Measurements from ENCODE around the gene SMYD3.

SMYD3 gene

GRCh38 chr1:246515390-246516005, 8.4 kb upstream of the SMYD3 start:
- DNase-seq (ENCODE audit: insufficient read length, low spot score) (no peak), FAIRE-seq (no peak)
- TF ChIP-seq CTCF (IDR thresholded peaks at IDR 0.05; ENCODE audit: insufficient read depth, missing control alignments): no peak

- FAIRE-seq (no peak), DNase-seq (ENCODE audit: insufficient read length, low spot score) (no peak)
- TF ChIP-seq CTCF (IDR thresholded peaks at IDR 0.05; ENCODE audit: insufficient read depth, missing control alignments): no peak
Observed at GRCh38 chr1:246513619-246514343, 6.7 kb upstream of the SMYD3 start.

GRCh38 chr1:246513041-246513440, 6.0 kb upstream of the SMYD3 start:
- no peak for DNase-seq (ENCODE audit: insufficient read length, low spot score)
- TF ChIP-seq CTCF (IDR thresholded peaks at IDR 0.05; ENCODE audit: insufficient read depth, missing control alignments): no peak
- FAIRE-seq: no peak

GRCh38 chr1:246512635-246513034, 5.6 kb upstream of the SMYD3 start:
- DNase-seq (ENCODE audit: insufficient read length, low spot score) (no peak), FAIRE-seq (no peak)
- TF ChIP-seq CTCF (IDR thresholded peaks at IDR 0.05; ENCODE audit: insufficient read depth, missing control alignments): no peak

- FAIRE-seq (no peak), DNase-seq (ENCODE audit: insufficient read length, low spot score) (no peak)
- no peak for TF ChIP-seq CTCF (IDR thresholded peaks at IDR 0.05; ENCODE audit: insufficient read depth, missing control alignments)
Observed at GRCh38 chr1:246512230-246512629, 5.2 kb upstream of the SMYD3 start.

- no peak for TF ChIP-seq CTCF (IDR thresholded peaks at IDR 0.05; ENCODE audit: insufficient read depth, missing control alignments)
- DNase-seq (ENCODE audit: insufficient read length, low spot score) (no peak), FAIRE-seq (no peak)
Observed at GRCh38 chr1:246511203-246511602, 4.1 kb upstream of the SMYD3 start.
